H1 (cell line): ENCODE data around the gene PPP1R1A. TPM values are rescaled to one million over a fixed set of nuclear protein-coding genes. Genes with fewer than 3 reads are reported as not detected.

Source experiments
- BRCA1 ChIP-seq: IDR thresholded peaks from 2 replicates; pipeline ENCODE4 v1.6.1; 2012; ENCODE audit warnings: low read depth, low read length, improper control_type of control experiment
- CTBP2 ChIP-seq: IDR thresholded peaks from 2 replicates; pipeline ENCODE4 v1.7.0; 2011; ENCODE audit warnings: borderline replicate concordance, mild to moderate bottlenecking, moderate library complexity, mixed read lengths, low read length; ENCODE audit not compliant: insufficient read depth, insufficient read length
- JUND ChIP-seq: IDR thresholded peaks from 2 replicates; pipeline ENCODE4 v1.6.1; 2011; ENCODE audit warnings: mild to moderate bottlenecking, improper control_type of control experiment, low read length
- PHF8 ChIP-seq: fragments of 200-600 bp; sonication (generic); conservative IDR thresholded peaks from 2 replicates; pipeline ENCODE4 v1.7.1; 2012; ENCODE audit warnings: low read depth, mild to moderate bottlenecking, inconsistent platforms, low read length, moderate library complexity
- POLR2A ChIP-seq, 2 experiments: IDR thresholded peaks; 1 replicate in 1 of 2; 2 replicates in 1 of 2; pipeline ENCODE4 v1.6.1; 2011; ENCODE audit warnings: low read depth in 2 of 2, low read length in 2 of 2, mild to moderate bottlenecking in 2 of 2; ENCODE audit errors: control extremely low read depth in 1 of 2
- polyA plus RNA-seq, 7 experiments: library from polyadenylated mRNA; depleted of rRNA in 3 of 7; stranded (reverse) in 5 of 7; unstranded in 2 of 7; fragments of >200 nt in 5 of 7; fragments of 200-250 nt in 2 of 7; gene quantifications; 1 replicate in 5 of 7; 2 replicates in 1 of 7; 4 replicates in 1 of 7; pipeline versions ENCODE4 v1.2.1 to v1.2.3, GENCODE V29; 2011 to 2013; ENCODE audit warnings: missing spikeins in 2 of 7, mixed read lengths in 2 of 7
- total RNA-seq: library from RNA; stranded (reverse); fragmentation: NEBNext Ultra II Directional; extraction: Animal tissue kit (Norgen Biotek cat#: 25700); gene quantifications from 2 replicates; pipeline ENCODE4 v1.2.1, GENCODE V29; 2021

The PPP1R1A gene
- total and polyA plus RNA-seq, 2 of the 8 experiments (the other 6 are each of a cell fraction or from before 2014, with no cell fraction given) = 5.8 to 13.1 TPM

DNA sequence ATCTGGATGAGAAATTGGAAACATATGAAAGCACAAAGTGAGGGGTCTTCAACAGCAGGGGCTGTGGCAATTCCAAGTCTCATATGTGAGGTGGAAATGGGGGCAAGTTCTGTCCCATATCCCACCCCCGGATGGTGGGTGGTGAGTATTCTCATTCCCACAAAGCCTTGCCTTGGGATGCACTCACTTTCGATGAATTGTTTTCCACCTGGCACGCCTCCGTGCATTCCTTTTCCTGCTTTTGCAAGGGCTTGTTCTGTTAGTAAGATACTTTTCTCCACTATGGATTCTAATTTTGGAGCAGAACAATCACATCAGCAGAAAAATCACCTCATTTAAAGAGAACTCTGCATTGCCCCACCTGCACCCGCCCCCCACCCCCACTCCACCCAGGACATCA lies 43.1 kb upstream of the PPP1R1A start (continued):
- TF ChIP-seq CTBP2 = no peak
- no peak for TF ChIP-seq POLR2A (IDR thresholded peaks at IDR 0.05; ENCODE audit: control extremely low read depth in 1 of 2, low read depth in 2 of 2, low read length in 2 of 2)
- no peak for TF ChIP-seq JUND
- TF ChIP-seq BRCA1 = no peak
- no peak for TF ChIP-seq PHF8
- TF ChIP-seq, all 59 proteins: peak for 0
